ENCODE measurements around the gene RPN2. TPM values are rescaled to one million over a fixed set of nuclear protein-coding genes. Genes with fewer than 3 reads are reported as not detected.
"Not testable (repeated sequence)": the region's sequence is repeated elsewhere in the genome, so short reads cannot be mapped to it uniquely, and the experiment has no call there.

The RPN2 gene
- 100 to 1,000 TPM; 209 to 254 (median 228) TPM for polyA plus RNA-seq (ENCODE audit: insufficient read depth in 1 of 5, insufficient read length in 5 of 5, low replicate concordance in 1 of 5)
- long read RNA-seq, donor 1, transcript RPN2-201 (17 exons, 2,515 nt) = major isoform, 44 of 237 reads
- long read RNA-seq, donor 1, partial matches to known transcripts = 178 of 237 reads
- long read RNA-seq, donor 1, other reads (novel, unspliced or antisense) = 15 of 237 reads
- long read RNA-seq, donor 2, transcript RPN2-201 (17 exons, 2,515 nt) = major isoform, 24 of 112 reads
- long read RNA-seq, donor 2, partial matches to known transcripts = 78 of 112 reads
- long read RNA-seq, donor 2, other reads (novel, unspliced or antisense) = 10 of 112 reads
- long read RNA-seq, donor 3, transcript RPN2-201 (17 exons, 2,515 nt) = major isoform, 29 of 186 reads
- long read RNA-seq, donor 3, partial matches to known transcripts = 147 of 186 reads
- long read RNA-seq, donor 3, other reads (novel, unspliced or antisense) = 10 of 186 reads
- long read RNA-seq, donor 4, transcript RPN2-201 (17 exons, 2,515 nt) = major isoform, 19 of 105 reads
- long read RNA-seq, donor 4, partial matches to known transcripts = 79 of 105 reads
- long read RNA-seq, donor 4, other reads (novel, unspliced or antisense) = 7 of 105 reads
- long read RNA-seq, donor 5, transcript RPN2-201 (17 exons, 2,515 nt) = major isoform, 27 of 248 reads
- long read RNA-seq, donor 5, partial matches to known transcripts = 207 of 248 reads
- long read RNA-seq, donor 5, other reads (novel, unspliced or antisense) = 14 of 248 reads
- long read RNA-seq, donor 6, transcript RPN2-201 (17 exons, 2,515 nt) = major isoform, 44 of 221 reads
- long read RNA-seq, donor 6, partial matches to known transcripts = 155 of 221 reads
- long read RNA-seq, donor 6, other reads (novel, unspliced or antisense) = 21 of 221 reads
- long read RNA-seq, donor 7, transcript RPN2-201 (17 exons, 2,515 nt) = major isoform, 68 of 371 reads
- long read RNA-seq, donor 7, partial matches to known transcripts = 280 of 371 reads
- long read RNA-seq, donor 7, other reads (novel, unspliced or antisense) = 22 of 371 reads
- long read RNA-seq, donor 8, transcript RPN2-201 (17 exons, 2,515 nt) = major isoform, 19 of 47 reads
- long read RNA-seq, donor 8, partial matches to known transcripts = 28 of 47 reads
- long read RNA-seq, donor 8, other reads (novel, unspliced or antisense) = 0 of 47 reads

DNA sequence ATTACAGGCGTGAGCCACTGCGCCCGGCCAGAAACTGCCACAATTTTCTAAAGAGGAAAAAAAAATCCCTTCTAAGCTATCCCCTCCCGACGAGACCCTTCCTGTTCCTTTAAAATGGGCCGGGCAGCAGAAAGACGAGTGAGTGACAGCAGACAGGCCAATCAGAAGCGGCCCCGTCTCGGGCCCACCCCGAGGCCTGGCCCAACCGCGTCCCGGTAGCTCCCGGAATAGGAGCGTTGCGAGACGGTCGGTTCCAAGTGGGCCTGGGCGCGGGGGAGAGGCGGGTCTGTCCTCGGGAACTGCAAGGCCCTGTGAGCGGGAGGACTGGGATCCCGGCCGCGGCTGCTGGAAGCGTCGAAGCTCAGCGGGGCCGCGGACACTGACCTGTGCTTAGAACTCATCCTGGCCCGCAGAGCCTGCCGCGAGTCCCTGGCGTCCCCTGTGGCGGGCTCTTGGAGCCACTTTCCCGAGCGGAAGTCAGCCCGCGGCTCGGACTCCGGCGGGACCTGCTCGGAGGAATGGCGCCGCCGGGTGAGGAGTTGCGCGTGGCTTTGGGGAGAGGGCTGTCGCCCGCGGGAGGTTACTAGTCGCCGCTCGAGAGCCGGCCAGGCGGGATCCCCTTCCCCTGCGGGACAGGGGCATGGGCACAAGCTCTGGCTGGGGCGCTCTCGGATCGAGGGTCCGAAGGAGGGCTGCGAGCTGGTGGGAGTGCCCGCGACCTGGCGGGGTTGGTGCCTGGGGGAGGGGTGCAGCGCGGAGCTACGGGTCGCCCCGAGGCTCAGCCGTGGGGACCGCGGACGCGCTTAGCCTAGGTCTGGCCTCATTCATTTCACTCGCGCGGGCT is at the start of gene RPN2, which contains the start of gene MROH8:
Gene RPN2, plus strand, starts transcription at position 492 of the 844 bp plus-strand sequence. Its CDS starts 27 bp downstream, at position 519.
Gene MROH8, minus strand, starts transcription at position 710 of the 844 bp plus-strand sequence.
- DNase-seq = peak; percentile 97 to 98

DNA sequence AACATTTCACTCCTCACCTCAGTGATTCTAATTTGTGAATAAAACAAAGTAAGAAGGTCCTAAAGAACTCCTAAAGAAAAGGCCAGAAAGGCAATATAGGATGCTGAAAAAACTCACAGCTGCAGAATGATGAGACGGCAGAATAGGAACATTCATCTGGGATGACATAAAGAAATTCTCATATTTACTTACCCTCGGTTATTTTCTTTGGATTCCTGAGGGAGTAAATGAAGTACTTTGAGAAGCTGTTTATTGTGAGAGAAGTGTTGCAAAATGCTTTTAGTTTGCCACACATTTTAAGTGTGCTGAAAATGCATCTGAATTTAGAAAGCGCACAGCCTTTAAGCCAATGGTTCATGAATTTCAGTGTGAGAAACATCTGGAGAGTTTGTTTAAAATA is 47.6 kb upstream of the RPN2 start:
- DNase-seq = no peak

DNA sequence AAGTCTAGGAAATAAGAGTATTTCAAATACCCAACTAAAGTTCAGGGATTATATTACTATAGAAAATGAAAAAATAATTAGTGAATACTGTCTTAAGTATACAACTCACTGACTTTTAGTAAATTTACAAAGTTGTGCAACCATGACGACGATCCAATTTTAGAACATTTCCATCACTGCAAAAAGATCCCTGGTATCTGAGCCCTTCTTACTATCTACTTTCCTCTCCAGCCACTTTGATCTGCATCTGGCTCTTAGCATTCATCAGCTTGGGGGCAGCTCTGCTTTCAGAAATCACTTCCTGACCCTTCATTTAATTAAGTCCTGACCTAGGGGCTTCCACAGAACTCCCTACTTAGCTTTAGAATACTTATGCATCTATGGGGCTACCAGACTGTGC is 45.2 kb upstream of the RPN2 start:
- DNase-seq = no peak

DNA sequence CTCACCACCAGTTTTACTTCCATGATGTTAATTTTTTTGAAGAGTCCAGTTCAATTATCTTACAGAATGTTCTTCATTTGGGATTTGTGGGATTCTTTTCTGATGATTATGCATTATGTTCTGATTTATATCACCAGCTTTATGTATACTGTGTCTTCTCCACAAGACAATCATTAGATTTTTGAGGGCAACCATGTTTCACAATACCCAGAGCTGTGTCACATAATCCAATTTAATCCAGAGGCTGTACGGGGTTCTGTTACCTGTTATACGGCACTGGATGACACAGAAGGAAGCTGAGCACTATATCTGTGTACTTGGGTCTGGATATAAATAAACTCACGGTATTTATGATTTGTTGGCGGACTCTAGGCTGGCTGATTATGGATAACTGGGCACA is 41.6 kb upstream of the RPN2 start:
- no peak for DNase-seq

DNA sequence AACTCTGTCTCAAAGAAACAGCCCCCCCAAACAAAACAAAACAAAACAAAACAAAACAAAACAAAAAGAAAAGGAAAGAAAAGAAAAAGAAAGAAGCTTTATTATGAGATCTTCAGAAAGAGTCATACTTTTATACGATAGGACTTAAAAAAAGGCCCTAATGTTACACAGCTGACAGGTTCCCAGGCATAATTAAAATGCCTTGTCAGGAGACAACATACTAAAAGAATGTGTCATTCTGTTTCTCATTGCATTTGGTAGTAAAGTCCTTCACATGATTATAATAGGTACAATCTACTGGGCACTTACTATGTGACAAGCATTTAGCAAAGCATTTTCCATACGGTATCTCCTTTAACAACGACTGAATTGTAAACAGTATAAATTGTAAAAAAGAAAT is 36.4 kb upstream of the RPN2 start:
- DNase-seq = no peak

DNA sequence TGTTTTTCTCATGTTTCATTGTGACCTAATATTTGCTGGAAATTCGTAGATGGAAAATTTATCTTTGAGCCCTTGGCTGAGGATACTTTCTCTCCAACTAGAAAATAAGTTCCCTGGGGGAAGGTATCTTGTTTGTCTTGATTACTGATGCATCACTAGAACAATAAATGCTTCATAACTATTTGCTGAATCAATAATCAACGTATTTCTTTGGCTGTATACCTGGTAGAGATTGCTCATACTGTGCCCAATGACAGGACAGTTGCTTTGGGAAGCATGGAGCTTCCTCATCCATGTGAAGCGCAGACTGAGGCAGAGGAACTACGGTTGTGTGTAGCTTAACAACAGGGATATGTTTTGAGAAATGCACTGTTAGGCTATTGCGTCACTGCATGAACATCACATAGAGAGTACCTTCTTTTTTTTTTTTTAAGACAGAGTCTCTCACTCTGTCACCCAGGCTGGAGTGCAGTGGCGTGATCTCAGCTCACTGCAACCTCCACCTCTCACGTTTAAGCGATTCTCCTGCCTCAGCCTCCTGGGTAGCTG is 34.2 kb upstream of the RPN2 start:
- no peak for DNase-seq

DNA sequence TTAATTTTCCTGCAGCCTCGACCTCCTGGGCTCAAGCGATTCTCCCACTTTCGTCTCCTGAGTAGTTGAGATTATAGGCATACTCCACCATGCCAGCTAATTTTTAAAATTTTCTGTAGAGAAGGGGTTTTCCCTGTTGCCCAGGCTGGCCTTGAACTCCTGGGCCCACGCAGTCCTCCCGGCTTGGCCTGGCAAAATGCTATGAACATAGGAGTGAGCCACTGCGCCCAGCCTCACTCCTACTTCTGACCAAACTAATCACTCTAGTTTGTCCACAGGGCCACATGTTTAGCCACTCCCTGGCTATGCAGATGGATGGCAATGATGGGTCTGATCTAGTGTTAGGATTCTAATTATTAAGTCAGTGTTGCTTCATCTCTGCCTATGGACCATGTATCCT is 31.9 kb upstream of the RPN2 start:
- DNase-seq = no peak

DNA sequence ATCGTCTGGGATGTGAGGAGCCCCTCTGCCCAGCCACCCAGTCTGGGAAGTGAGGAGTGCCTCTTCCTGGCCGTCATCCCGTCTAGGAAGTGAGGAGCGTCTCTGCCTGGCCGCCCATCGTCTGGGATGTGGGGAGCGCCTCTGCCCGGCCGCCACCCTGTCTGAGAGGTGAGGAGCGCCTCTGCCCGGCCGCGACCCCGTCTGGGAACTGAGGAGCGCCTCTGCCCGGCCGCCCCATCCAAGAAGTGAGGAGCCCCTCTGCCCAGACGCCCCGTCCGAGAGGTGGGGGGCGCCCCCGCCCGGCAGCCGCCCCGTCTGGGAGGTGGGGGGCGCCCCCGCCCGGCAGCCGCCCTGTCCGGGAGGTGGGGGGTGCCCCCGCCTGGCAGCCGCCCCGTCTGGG is 28.3 kb upstream of the RPN2 start:
- DNase-seq = not testable (repeated sequence)

DNA sequence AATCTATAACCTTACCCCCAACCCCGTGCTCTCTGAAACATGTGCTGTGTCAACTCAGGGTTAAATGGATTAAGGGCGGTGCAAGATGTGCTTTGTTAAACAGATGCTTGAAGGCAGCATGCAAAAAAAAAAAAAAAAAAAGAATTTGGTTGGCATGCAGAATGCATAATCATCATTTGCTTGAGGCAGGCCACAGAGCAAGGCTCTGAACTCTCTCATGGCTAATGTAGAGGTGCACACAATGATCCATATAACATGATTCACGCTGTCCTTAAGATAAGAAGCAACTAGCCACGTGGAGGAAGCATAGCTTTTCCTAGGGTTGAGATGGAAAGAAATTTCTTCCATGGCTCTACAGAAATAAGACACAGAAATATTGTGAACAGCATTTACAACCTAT is 27.6 kb upstream of the RPN2 start:
- no peak for DNase-seq

DNA sequence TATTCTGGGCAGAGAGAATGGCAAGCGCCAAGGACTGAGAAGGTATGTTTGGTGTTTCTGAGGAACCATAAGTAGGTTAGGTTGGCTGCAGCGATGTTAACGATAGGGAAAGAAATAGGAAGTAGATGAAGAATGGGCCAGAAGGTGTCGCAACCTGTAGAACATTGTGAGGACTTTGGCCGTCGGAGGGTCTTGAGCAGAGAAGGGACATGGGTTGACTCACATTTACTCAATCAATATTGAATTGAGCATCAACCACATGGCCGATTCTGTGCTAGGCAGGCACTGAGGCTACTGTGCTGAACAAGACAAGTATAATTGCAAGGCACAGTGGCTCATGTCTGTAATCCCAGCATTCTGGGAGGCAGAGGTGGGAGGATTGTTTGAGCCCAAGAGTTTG is 26.8 kb upstream of the RPN2 start:
- DNase-seq = no peak

DNA sequence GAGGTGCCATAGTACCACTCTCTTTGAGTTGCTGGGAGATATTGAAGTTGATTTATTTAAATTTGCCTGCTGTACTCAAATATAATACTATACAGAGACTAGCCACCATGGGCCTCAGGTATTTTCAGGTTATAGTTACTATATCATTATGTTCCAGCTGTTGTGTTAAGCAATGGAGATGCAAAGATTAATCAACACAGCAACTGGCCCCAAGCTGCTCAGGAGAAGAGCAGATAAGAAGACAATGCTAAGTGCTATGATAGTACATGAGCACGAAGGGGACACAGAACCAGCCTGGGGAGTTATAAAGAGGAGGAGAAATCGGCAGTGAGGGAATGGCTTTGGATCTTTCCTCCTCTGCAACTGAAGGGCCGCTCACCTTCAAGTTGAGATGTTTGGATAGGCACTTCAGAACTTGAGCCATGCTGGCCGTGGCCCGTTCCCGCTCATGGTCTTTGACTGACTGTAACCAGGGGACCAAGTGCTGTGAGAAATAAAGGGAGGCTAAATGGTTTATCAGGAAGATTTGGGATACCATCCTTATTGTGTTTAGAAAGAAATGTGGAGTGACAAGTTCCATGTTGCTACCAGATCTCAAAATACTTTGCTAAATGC is 24.3 kb upstream of the RPN2 start:
- no peak for DNase-seq

DNA sequence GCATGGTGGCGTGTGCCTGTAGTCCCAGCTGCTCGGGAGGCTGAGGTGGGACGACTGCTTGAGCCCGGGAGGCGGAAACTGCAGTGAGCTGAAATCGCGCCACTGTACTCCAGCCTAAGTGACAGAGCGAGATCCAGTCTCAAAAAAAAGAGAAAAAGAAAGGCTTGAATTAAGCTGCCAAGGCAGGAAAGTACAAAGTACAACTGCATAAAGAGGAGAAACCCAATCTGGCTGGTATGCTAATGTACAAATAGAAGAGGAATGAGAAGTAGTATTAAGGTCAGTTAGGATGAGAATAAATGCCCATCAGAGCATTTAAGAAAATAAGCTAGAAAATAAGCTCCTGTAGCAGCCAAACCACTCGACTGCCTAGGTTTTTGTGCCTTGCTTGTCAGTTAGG is 23.1 kb upstream of the RPN2 start:
- no peak for DNase-seq

DNA sequence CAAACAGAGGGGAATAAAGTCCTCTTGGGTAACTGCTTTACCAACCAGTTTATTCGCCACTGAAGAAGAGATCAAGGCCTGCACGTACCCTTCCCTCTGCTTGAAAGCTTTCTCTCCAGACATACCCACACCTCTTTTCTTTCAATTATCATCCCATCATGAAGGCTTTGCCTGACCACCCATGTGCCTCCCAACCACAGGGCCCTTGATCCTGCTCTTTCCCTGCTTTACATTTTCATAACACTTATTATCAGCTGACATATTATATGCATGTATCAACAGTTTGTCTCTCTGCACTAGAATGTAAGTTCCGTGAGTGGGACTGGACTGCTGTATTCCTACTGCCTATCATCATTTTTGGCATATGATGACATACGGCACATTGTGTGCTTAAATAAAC is 20.9 kb upstream of the RPN2 start:
- DNase-seq = no peak

DNA sequence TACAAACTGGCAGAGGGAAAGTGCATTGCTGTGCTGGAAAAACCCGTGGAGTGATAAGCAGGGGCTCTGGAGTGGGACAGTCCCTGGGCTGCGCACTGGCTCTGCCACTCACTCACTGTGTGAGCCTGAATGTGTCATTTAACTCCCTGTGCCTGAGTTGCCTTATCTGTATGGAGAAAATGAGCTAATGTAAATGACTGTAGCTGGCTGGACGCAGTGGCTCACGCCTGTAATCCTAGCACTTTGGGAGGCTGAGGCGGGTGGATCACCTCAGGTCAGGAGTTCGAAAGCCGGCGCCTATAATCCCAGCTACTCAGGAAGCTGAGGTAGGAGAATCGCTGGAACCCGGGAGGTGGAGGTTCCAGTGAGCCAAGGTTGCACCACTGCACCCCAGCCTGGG is 18.4 kb upstream of the RPN2 start:
- DNase-seq = no peak

DNA sequence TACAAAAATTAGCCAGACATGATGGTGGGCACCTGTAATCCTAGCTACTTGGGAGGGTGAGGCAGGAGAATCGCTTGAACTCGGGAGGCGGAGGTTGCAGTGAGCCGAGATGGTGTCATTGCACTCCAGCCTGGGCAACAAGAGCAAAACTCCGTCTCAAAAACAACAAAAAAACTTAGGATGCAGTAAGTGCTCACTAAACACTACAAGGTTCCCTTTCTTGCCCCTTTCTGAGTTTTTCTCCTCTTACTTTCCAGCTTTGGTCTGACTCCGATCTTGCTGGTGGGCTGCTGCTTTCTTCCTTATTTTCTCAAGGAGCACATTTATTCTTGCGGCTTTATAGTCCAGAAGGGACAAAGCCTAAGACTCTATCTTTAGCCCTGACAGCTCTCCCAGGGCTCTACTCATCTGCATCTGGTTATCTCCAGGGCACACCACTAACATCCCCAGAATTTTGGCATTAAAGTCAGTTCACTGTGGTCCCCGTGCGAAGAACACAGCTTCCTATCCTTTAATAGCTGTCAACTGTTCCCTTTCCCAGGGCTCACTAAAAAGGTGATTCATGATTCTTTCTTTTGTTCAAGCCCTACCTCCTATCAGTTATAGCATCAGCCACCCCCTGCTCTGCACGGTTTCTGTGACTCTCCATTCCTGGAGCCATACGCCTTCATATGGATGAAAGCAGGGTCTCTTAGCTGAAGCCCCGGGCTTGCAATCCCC is 17.1 kb upstream of the RPN2 start:
- no peak for DNase-seq

DNA sequence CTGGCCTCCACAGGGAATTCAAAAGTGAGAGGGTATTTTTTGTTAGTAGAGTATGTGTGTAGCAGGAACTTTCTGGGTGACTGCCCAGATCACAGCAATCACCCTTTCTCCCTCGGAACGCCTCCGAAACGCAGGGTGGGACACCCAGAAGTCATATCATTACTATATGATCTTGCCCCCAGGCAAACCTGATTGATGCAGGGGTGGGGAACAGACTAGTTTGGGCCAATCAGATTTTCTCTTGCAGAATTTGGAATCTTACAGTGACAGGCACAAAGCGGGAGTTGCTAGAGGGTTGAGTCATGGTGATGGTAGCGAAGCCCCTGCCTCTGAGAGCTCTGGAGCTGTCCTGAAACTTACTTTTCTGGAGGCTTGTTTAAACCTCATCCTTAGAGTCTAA is 16.5 kb upstream of the RPN2 start:
- DNase-seq = no peak

DNA sequence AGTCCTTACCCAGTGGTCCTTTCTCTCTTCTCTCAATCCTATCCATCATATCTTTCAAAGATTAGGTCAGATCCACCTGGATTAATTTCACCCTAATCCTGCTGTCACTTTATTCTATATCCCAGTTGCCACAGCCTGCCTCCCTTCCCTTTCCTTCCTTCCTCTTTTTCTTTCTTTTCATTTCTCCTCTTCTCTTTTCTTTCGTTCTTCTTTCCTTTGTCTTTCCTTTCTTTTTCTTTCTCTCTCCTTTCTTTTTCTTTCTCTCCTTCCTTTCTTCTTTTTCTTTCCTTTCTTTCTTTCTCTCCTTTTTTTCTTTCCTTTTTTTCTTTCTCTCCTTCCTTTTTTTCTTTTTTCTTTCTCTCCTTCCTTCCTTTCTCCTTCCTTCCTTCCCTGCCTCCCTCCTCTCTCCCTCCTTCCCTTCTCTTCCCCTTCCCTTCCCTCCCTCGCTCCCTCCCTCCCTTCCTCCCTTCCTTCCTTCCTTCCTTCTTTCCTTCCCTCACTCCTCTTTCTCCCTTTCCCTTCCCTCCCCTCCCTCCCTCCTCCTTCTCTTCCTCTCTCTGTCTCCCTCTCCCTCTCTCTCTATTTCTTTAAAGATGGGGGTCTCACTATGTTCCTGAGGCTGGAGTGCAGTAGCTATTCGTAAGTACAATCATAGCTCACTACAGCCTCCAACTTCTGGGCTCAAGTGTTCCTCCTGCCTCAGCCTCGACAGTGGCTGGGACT is 15.1 kb upstream of the RPN2 start:
- no peak for DNase-seq

DNA sequence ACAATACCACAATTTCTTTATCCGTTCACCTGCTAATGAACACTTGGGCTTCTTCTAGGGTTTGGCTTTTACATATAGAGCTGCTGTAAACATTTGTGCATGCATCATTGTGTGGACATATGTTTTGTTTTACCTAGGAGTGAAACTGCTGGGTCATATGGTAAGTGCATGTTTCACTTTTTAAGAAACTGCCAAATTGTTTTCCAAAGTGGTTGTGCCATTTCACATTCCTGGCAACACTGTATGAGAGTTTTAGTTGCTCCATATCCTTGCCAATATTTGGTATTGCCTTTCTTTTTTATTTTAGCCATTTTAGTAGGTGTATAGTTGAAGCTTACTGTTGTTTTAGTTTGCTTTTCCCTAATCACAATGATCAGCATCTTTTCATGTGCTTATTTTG is 14.1 kb upstream of the RPN2 start:
- no peak for DNase-seq

DNA sequence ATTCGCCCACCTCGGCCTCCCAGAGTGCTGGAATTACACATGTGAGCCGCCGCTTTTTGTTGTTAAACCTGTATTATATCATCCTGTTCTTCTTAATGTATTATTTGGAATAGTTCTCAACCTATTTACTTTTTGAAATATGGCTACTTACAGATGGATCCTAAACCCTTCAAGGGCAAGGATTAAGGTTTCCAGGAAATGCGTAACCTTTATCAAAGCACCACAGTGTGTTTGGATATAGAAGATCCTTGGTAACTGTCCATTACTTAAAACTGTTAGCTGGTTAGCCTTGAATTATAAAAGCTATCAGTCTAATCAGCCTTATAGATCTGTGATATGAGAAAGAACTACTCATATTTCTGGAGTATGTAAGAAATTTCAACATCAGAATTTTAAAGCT is 12.3 kb upstream of the RPN2 start:
- no peak for DNase-seq
